Activated T-helper 1 cell treated with anti-CD3 and anti-CD28 coated beads, Interleukin-2, amount 50 U/mL, for 16 hours (primary cell): ENCODE data around the gene AP1M1.
A peak's percentile ranks its signal among the peaks of the same experiment; 100 is the strongest.
"Not testable (repeated sequence)": the region's sequence is repeated elsewhere in the genome, so short reads cannot be mapped to it uniquely, and the experiment has no call there.

Experiments used
- DNase-seq, 2 donors: peaks; one replicate each; pipeline ENCODE4 v3.0.0-alpha.2; 2020; ENCODE audit warnings: low read depth in 1 of 2, low spot score in 1 of 2

The AP1M1 gene

DNA sequence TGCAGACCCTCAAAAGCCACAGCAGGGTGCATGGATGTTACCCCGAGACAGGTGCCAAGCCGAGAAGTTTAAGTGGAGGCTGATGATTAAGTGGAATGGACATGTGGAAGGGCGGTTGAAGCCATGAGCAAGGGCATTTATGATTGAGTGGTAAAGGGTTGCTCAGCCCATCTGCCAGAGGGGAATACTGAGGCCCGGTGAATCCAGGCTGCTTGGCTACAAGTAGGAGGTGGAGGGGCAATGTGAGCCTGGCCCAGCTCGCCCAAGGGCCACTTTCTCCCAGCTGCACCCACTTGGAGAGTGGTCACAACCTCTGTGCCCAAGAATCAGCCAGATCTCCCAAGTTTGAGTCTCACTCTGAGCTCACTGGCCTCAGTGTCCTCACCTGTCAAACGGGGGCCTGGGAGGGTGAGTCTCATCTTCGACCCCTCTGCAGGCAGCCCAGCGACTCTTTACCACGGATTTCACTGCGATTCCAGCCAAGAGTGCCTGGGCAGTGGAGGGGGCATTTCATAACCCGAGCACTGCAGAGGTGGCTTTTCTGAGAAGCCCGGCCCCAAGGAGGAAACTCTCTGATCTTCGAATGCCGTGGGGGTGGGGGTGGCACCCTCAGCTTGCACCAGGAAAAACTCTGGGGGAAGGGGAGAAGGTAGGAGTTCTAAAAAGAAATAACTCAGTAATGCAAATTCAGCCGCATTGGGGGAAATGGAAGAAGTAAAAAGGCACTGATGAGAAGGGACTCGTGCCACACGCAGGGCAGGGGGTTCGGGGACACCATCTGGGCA is 64.1 kb downstream of the AP1M1 start:
- no peak for DNase-seq

DNA sequence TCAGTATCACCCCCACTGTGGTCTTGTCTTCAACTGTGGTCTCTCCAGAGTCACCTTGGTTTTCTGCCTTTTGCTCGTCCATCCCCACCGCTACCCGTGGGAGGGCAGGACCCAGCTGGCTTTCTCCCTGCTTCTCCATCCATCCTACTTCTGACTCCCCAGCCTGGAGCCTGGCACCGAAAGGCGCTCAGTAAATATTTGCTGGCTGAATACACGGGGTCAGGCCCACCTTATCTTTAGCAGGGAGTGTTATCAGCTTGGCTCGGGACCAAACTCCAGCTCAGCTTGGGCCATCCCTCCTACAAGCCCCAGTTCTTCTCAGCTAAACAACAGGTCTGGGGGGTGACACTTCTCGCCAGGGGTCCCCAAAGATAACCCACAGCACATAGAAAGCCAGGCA is 64.9 kb downstream of the AP1M1 start:
- DNase-seq: no peak

DNA sequence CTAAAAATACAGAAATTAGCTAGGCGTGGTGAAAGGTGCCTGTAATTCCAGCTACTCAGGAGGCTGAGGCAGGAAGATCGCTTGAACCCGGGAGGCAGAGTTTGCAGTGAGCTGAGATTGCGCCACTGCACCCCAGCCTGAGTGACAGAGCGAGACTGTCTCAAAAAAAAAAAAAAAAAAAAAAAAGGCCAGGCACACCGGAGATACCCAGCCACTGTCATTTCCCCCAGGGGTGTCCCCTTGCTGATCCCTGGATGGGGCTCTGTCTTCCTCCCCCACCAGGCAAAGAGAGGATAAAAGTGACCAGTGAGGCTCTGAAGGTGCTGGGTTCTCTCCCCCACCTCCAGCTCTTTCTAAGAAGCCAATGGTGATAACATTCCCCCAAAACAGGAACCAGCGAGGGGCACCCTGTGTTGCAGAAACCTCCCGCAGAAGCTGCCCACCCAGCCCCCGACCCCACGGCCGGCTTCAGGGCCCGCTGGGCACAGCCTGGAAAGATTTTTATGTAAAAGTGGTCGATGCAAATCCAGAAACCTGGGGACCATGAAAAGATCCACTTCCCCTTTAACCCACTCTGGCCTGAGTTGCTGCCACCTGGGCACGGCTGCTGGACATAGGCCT is 65.5 kb downstream of the AP1M1 start:
- DNase-seq: no peak

DNA sequence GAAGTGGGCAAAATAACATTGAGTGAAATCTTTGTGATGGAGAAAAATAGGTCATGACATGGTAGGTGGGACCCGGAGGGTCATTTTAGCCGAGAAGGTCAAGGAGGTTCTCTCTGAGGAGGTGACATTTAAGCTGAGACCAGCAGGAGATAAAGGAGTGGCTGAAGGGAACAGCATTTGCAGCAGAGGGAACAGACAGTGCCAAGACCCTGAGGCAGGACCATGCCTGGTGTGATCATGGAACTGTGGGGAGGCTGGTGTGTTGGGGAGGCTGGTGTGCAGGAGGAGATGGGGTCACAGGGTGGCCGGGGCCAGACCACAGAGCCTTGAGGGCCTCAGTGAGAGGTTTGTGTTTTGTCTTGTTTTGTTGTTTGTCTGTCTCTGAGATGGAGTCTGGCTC is 67.5 kb downstream of the AP1M1 start:
- no peak for DNase-seq

DNA sequence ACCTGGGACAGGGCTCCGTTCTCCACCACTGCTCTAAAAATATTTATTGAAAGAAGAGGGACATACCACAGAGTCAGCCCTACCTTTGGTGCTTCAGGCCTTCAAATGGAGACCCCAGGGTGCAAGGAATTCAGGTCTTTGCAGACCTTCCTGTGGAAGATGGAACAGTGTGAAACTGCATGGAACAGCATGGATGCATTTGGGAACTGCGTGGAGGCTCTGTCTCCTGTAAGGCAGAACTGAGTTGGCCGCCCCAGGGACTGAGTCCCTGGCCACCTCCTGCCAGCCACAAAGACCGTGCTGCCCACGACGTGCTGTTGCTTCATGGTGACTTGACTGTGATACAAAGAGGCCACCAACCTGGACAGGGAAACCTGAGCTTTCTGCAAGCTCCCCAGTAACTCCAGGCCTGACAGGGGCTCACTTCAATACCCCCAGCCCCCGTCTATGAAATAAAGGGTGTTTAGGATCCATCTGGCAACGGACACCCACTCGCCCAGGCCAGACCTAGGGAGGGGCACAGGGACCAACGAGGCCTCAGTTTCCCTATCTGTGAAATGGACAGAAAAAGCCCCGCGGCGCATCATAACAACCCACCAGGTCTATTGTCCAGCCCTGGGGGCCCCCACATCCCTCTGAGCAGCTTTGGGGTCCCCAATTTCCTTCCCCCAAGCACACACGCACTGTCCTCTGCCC is 68.3 kb downstream of the AP1M1 start:
- DNase-seq: no peak

DNA sequence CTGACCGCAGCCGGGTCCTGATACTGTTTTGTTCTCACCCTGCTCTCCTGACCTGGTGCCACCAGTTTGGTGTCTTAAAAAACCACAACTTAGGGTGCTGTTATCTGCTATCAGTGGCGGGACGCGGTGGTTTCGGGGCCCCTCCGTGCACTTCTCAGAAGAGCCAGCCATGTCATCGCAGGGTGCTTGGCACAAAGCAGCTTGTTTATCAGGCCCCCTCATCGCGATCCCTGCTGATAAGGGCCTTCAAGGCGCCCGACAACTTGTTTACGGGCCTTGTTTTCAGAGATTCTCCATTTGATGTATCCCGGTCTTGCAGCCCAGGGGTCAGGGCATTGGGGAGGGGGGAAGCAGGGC is 68.9 kb downstream of the AP1M1 start:
- DNase-seq: peak; percentile 25 to 32

DNA sequence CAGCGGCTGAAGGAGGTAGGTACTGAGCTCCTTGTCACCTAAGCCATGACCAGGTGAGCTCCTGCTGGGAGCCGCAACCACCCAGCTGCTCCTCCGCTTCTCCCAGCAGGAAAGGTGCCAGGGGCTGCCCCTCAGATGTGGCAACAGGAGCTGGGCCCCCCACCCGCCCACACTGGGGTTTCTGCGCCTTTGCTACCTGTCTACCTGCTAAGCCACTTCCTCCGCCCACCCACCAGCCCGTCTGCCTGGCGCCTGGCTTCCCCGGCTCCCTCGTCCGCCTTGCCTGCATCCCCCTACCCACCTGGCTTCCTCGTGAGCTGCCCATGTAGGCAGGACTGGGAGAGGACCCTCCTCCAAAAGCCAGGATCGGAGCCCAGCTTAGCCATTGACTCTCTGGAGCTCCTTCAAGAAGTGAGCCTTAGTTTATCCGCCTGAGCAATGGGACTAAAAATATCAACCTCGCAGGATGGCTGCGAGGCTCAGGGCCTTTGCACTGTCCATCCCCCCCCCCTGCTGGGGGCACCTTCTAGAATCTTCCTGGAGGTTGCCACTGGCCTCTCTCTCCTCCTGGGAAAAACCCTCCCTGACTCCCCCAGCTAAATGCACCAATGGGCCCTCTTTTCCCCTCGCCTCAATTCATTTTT is 71.1 kb downstream of the AP1M1 start:
- peak in 1 of 2 donors; percentile 21 for DNase-seq

DNA sequence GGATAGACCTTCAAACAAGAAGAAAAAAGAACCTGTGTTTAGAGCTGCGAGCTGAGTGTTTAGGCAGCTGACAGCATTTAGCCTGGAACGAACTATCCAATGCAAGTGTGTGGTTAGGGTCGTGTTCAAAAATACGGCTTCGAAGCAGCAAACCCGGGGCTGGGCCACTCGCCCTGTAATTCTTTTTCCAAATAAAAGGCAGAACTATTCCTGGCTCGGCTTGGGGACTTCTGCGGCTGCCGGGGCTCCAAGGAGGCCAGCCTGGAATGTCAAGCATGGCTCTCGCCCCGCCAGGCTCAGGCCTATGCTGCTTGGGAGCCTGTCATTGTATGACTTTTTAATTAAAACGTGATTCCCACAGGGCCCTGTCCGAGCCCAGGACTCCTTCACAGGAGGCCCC is 75.2 kb downstream of the AP1M1 start:
- no peak for DNase-seq

DNA sequence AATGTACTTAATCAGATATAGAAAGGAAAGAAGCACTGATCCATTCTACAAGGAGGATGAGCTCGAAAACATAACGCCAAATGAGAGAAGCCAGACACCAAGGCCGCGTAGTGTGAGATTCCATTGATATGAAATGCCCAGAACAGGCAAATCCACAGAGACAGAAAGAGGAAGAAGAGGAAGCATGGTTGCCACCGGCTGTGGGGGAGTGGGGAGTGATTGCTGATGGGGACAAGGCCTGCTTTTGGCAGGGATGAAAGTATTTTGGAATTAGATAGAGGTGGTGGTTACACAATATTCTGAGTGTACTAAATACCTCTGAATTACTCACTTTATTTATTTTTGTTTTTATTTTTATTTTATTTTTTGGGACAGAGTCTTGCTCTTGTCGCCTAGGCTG is 76.7 kb downstream of the AP1M1 start:
- no peak for DNase-seq

DNA sequence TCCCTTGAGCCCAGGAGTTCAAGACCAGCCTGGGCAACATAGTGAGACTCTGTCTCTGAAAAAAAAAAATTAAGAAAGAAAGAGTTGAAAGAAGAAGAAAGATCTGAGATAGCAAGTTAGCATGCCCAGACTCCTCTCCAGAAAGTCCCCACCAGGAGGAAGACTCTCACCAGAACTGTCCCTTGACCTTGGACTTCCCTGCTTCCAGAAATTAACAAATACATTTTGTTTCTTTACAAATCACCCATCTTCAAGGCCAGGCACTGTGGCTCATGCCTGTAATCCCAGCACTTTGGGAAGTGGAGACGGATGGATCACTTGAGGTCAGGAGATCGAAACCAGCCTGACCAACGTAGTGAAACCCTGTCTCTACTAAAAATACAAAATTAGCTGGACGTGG is 82.6 kb downstream of the AP1M1 start:
- DNase-seq: no peak

DNA sequence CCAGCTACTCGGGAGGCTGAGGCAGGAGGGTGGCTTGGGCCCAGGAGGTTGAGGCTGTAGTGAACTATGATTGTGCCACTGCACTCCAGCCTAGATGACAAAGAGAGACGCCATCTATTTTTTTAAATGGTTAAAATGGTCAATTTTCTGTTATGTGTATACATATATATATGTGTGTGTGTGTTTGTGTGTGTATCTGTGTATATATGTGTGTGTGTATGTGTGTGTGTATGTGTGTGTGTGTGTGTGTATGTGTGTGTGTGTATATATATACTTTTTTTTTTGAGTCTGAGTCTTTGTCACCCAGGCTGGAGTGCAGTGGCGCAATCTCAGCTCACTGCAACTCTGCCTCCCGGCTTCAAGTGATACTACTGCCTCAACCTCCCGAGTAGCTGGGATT is 84.0 kb downstream of the AP1M1 start:
- no peak for DNase-seq

DNA sequence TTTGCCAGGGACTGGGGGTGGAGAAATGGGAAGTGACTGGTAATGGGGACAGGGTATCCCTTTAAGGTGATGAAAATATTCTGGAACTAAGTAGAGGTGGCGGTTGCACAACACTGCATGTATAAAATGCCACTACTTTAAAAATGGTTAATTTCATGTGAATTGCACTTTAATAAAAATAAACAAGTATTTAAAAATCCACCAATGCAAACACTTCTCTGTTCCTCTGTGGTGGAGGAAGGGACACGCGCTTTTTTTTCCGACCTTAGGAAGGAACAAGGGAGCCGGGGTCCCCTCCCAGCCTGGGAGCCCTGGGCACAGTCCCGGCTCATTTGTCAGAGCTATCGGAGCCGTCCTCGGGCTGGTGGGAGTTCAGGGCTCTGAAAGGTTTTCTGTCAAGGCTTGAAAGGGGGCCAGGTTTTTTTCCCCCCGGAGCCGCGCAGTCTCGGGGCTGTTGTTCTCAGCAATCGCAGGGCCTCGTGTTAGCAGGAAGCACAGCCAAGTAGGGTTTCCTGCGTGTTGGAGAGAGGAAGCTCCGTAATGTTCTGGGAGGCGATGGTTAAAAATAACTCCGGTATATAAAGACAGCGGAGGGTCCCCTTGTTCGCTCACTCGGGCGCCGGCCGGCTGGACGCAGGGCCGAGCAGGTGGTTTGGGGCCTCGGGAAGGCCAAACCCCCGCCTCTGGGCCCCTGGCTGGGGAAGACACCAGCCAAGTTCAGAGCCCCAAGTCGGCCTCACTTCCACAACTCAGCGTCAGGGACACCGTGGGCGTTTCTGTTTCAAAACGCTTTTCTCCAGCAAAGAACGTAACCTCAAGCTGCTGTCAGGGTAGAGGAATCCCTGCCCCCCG is 85.7 kb downstream of the AP1M1 start:
- peak; percentile 12 to 42 for DNase-seq

DNA sequence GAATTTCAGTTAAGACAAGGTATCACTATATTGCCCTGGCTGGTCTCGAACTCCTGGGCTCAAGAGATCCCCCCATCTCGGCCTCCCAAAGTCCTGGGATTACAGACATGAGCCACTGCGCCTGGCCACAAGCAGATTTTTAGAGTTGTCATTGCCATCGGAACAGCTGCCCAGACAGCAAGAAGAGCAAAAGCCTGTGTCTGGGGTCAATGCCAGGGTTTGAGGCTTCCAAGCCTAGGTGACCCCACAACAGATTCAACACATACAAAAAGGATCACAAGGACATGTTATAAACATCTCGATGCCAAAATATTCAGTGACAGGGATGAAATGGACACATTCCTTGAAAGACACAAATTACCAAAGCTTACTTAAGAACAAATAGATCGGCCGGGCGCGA is 86.8 kb downstream of the AP1M1 start:
- no peak for DNase-seq

DNA sequence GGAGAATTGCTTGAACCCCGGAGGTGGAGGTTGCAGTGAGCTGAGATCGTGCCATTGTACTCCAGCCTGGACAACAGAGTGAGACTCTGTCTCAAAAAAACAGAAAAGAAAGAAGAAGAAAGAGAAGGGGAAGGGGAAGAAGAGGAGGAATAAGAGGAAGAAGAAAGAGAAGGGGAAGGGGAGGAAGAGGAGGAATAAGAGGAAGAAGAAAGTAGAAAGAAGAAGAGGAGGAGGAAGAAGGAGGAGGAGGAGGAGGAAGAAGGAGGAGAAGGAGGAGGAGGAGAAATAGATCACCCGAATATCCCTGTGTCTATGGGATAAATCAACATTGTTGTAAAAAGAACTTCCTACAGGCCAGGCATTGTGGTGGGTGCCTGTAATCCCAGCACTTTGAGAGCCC is 87.4 kb downstream of the AP1M1 start:
- DNase-seq: not testable (repeated sequence)

DNA sequence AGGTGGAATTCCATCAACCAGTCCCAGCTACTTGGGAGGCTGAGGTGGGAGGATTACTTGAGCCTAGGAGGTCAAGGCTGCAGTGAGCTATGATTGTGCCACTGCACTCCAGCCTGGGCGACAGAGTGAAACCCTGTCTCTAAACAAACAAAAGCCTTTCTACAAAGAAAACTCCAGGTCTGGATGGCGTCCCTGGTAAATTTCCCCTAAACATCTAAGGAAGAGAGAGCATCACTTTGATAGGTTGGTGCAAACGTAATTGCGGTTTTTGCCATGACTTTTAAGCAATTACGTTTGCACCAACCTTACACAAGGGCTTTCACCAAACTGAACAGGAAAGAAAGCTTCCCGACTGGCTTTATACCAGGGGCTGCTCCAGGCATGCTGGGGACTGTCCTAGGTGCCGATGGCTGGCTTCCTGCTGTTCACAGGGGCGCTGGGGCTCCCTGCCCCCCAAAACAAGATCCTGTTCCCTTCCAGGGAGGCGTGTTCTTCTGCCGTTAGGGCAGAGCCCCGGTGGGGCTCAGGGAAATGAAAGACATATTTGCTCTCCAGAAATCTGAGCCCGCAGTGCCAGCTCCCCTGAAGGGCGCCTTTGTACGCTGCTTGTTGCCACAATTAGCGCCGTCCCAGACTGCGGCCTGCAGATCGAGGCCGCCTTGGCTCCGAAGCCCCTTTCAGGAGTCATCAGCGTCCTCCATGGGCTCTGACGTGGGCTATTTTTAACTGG is 88.2 kb downstream of the AP1M1 start:
- DNase-seq: no peak

DNA sequence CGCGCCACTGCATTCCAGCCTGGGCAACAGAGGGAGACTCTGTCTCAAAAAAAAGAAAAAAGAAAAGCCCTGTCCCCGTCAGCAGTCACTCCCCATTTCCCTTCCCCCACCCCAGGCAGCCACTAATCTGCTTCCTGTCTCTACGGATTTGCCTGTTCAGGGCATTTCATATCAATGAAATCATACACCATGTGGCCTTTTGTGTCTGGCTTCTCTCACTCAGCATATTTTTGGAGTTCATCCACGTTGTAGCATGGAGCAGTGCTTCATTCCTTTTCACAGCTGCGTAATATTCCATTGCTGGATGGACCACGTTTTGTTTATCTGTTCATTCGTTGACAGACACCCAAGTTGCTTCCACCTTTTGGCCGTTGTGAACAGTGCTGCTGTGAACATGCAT is 90.8 kb downstream of the AP1M1 start:
- DNase-seq: no peak

DNA sequence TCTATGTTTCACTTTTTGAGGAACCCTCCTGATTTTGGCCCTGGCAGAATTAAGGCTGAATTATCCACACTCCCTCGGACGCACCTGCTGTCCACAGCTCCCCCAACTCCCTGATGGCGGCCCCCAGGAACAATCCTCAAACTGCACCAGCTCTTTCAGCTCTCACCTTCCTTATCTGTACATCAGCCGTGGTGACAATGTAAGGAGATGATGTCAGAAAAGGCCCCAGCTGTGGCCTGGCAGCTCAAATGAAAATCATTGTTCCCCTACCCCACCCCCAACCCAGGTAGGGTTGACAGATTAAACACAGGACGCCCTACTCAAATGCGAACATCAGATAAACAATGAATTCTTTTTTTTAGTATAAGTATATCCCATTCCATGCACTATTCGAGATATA is 91.9 kb downstream of the AP1M1 start:
- no peak for DNase-seq

DNA sequence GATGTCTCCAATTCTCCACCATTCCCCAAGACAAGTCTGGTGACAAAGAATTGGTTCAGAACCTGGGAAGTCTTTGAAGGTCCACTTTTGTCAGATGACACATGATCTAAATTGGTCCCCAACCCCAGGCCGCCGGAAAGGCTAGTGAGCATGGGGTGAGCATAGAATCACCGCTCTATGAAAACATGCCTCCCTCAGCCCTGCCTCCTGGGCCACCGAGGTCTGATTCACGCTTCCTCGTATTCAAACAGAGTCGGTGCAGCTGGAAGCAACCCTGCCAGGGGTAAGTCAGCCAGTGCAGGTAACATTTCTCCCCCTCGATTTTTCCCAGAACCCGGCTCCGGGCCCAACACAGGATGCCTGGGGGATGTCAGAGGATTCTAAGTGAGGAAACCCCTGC is 93.0 kb downstream of the AP1M1 start:
- no peak for DNase-seq

DNA sequence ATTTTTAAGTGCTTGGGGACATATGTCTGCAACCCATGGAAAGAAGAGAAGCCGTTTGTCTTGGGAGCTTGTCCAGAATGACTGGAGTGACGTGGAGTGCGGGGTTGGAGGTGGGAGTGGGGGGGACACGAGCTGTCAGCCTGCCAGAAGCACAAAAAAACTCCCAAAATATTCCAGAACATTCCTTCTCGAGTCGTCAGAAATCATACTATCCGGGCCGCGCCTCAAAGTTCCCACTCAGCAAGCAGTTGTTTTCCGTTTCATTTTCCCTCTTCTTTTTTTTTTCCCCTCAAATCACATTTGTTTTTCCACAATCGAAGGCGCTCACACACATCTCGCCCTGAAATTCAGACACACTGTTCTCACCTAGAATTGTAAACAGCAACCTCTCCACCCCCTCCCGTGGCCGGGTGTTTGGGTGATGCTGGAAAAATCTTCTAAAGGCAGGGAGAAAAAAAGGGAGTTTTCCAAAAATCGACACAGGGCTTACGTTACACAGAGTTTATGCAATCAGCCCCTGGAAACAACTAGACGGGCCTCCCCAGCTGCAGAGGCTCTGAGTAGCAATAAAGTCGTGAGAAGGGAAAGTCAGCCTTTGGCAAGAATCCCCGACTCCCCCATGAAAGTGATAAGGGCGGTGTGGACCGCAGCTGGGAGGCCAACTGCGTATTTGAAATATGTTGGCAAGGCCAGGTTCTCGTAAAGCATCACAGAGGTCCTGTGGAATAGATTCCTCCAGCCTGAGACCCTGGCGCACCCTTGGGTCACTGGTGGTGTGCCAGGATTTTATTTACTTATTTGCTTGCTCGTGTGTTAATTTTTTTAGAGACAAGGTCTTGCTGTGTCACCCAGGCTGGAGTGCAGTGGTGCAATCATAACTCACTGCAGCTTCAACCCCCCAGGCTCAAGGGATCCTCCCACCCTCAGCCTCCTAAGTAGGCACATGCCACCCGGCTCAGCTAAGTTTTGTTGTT is 95.7 kb downstream of the AP1M1 start:
- DNase-seq: no peak
